GM13976 (cell line): ENCODE measurements around the gene ANKS4B.
"Not testable (repeated sequence)": the region's sequence is repeated elsewhere in the genome, so short reads cannot be mapped to it uniquely, and the experiment has no call there.

Experiments
- DNase-seq: peaks from one replicate; pipeline ENCODE4 v3.0.0; 2012; ENCODE audit warnings: low spot score
- in situ Hi-C: fragments of 300-500 bp; cut with MboI; formaldehyde crosslinking; loops from one replicate; pipeline ENCODE4 v1.12.0; 2022; ENCODE audit warnings: low sequenced_read_pairs, mixed read lengths, inconsistent platforms; ENCODE audit not compliant: unreplicated experiment
- TF ChIP-seq, protein P1 (sequence below): IDR thresholded peaks from 2 replicates; pipeline ENCODE4 v1.5.1; 2012; ENCODE audit warnings: borderline replicate concordance, mild to moderate bottlenecking; ENCODE audit not compliant: insufficient read depth; ENCODE audit errors: extremely low read depth, missing control alignments, control extremely low read depth

Gene ANKS4B

GRCh38 chr16:21283521-21284289 is 50.2 kb downstream of the ANKS4B start:
- in situ Hi-C loops, result no loop called here
- TF ChIP-seq, protein P1, sequence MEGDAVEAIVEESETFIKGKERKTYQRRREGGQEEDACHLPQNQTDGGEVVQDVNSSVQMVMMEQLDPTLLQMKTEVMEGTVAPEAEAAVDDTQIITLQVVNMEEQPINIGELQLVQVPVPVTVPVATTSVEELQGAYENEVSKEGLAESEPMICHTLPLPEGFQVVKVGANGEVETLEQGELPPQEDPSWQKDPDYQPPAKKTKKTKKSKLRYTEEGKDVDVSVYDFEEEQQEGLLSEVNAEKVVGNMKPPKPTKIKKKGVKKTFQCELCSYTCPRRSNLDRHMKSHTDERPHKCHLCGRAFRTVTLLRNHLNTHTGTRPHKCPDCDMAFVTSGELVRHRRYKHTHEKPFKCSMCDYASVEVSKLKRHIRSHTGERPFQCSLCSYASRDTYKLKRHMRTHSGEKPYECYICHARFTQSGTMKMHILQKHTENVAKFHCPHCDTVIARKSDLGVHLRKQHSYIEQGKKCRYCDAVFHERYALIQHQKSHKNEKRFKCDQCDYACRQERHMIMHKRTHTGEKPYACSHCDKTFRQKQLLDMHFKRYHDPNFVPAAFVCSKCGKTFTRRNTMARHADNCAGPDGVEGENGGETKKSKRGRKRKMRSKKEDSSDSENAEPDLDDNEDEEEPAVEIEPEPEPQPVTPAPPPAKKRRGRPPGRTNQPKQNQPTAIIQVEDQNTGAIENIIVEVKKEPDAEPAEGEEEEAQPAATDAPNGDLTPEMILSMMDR, result peak; percentile 19
- peak; percentile 45 for DNase-seq

DNA sequence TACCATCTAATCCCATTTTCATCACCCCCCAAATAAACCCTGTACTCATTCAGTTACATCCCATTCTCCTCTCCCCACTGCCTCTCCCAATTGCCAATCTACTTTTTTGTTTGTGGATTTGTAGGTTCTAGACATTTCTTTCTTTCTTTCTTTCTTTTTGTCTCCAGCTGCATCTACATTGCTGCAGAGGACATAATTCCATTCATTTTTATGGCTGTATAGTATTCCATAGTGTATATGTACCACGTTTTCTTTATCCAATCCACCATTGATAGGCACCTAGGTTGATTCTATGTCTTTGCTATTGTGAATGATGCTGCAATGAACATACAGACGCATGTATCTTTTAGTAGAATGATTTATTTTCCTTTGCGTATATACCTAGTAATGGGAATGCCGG is 50.9 kb downstream of the ANKS4B start:
- in situ Hi-C loops, result no loop called here
- no peak for DNase-seq
- TF ChIP-seq, protein P1, result no peak

DNA sequence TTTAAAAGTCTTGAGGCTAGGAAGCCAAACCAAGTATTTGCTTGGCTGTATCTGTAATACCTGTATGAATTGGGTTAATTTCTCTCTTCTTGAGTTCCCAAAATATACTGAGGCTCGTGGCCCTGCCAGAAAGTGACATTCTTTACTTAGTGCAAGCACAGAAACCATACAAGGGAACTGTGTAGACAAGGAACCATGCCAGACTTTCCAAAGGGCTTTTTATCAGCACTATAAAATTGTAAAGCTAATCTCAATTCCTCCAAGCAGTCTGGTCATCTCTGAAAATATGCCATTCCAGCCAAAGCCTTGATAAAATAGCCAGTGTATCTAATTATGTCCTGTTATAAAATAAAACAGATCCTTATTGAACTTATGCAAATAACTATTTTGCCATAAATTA is 51.8 kb downstream of the ANKS4B start:
- in situ Hi-C loops, result no loop called here
- TF ChIP-seq, protein P1, result no peak
- DNase-seq, result no peak

GRCh38 chr16:21289789-21290188 is 56.3 kb downstream of the ANKS4B start:
- DNase-seq, result not testable (repeated sequence)
- in situ Hi-C loops, result loop anchor here (10.0 kb wide), 1 partner anchor 105 kb away; no protein-coding TSS in a partner anchor

- TF ChIP-seq, protein P1, result peak; percentile 69
- DNase-seq, result peak; percentile 84
- in situ Hi-C loops, result loop anchor here (10.0 kb wide), 1 partner anchor 1024 kb away; no protein-coding TSS in a partner anchor
These were observed 67.0 kb downstream of the ANKS4B start for GRCh38 chr16:21300309-21301167.

- in situ Hi-C loops, result loop anchor here (10.0 kb wide), 1 partner anchor 1023 kb away; no protein-coding TSS in a partner anchor
- peak; percentile 84 for DNase-seq
- TF ChIP-seq, protein P1, result no peak
These were observed 67.8 kb downstream of the ANKS4B start for GRCh38 chr16:21301168-21301894.
